SIG-M5 treated with dmso at 0.1 percent for 504 hours (cell line): ENCODE results near the gene BCAS3.

Experiments used
- DNase-seq: peaks from one replicate; lab custom pipeline; 2025; ENCODE audit not compliant: unreplicated experiment; lab: John Stamatoyannopoulos, UW

The BCAS3 gene

DNA sequence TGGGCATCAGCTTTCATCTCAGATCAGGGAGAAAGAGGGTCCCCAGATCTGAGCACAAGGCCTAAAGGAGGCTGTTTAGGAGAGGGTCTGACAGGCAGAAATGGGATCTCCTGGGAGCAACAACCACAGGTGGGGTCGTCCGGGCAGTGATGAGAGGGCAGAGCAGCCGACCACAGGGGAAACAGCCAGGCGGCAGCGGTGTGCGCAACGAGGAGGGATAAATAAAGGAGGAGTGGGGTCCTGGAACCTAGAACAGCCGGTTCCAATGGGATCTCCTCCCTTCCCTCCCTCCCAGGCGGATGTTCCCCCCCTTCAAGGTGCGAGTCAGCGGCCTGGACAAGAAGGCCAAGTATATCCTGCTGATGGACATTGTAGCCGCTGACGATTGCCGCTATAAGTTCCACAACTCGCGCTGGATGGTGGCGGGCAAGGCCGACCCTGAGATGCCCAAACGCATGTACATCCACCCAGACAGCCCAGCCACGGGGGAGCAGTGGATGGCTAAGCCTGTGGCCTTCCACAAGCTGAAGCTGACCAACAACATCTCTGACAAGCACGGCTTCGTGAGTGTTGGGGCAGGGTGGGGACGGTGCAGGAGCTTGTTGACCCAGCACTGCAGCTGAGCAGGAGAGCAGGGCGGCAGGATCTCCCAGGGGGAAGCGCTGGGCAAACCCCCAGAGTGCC, 723.9 kb downstream of the BCAS3 start:
- DNase-seq, result no peak

DNA sequence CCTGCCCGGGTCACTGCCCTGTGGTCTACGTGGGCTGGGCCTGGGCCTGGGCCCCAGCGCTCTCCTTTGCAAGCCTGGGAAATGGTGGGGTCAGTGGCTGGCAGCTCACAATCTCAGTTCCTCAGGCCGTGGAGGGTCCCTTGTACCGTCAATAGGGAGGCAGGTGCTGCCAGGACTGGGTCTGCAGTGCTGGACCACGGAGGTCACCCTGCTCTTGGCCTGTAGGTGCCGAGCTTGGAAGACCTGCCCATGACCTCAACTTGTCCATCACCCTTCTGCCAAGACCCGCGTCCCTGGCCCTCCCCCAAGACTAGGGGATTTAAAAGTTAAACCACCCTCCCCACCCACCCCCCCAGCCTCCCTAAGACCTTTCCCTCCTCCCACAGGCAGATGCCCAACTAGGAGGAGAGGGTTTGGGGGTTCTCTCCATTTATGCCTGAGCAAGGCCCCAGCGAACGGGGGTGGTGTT, 724.5 kb downstream of the BCAS3 start:
- no peak for DNase-seq

DNA sequence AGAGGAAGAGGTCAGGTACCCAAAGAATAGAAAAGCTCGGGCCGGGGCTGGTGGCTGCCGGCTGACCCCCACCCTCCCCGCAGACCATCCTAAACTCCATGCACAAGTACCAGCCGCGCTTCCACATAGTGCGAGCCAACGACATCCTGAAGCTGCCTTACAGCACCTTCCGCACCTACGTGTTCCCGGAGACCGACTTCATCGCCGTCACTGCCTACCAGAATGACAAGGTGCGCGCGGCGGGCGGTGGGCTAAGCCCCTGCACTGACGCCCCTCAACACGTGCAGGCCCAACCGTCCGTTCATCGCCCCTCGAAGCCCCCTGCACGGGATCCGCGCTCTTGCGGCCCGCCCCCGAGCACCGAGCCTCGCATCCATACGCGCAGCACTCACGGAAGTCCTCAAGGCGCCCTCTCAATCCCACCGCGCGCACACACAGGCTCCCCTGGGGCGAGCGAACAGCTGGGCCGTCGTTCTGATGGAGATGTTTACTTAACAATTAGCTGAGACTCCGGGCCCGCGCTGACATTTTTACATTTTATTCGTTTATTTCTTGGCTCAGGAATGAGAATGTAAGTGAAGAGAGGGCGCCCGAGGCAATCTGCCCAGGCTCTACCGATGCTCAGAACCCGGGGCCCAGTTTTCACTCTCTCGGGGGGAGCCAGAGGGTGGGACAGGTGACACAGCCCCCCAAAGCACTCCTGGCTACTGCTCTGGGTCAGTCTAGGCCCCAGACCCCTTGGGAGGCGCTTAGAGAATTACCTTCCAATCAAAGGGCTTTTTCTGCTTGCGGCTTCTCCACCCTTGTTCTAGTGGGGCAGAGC, 725.5 kb downstream of the BCAS3 start:
- no peak for DNase-seq

DNA sequence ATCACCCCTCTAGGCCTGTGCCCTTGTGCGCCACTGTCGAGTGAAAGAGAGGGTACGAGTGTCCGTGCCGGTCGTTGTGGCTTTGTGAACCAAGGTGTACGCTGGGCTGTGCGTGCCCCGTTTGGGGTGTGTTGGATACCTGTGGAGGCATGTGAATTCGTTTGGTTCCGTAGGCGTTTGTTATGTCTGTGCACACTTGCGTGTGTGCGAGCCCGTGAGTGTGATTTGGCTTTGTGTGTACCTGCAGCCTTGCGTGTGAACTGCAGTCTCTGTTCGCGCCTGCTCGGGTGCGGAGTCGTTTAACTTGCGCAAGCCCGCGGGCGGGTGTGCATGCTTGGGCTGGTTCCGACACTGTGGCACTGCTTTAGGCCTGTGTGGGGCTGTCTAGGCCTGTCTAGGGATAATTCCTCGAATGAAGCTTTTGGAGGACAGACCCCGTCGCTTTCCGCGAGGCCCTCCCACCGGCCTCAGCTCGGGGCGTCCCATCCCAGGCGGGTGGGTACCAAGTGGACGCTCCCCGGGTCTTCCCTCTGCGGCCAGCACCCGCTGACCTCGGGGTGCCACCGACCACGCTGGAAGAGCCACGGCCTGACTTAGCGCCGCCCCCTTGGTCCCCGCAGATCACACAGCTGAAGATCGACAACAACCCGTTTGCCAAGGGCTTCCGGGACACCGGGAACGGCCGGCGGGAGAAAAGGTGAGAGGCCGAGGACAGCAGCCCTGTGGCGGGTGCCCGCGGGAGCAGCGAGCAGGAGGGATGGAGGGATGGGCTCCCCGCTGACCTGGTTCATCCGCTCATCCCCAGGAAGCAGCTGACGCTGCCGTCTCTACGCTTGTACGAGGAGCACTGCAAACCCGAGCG, 726.4 kb downstream of the BCAS3 start:
- no peak for DNase-seq

DNA sequence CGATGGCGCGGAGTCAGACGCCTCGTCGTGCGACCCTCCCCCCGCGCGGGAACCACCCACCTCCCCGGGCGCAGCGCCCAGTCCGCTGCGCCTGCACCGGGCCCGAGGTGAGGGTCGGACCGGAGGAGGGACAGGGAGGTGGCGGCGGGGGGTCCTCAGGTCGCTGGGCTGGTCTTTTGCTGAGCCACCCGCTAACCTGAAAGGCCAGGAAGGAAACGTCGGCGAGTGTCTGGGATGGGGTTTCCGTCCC, 726.9 kb downstream of the BCAS3 start:
- no peak for DNase-seq

DNA sequence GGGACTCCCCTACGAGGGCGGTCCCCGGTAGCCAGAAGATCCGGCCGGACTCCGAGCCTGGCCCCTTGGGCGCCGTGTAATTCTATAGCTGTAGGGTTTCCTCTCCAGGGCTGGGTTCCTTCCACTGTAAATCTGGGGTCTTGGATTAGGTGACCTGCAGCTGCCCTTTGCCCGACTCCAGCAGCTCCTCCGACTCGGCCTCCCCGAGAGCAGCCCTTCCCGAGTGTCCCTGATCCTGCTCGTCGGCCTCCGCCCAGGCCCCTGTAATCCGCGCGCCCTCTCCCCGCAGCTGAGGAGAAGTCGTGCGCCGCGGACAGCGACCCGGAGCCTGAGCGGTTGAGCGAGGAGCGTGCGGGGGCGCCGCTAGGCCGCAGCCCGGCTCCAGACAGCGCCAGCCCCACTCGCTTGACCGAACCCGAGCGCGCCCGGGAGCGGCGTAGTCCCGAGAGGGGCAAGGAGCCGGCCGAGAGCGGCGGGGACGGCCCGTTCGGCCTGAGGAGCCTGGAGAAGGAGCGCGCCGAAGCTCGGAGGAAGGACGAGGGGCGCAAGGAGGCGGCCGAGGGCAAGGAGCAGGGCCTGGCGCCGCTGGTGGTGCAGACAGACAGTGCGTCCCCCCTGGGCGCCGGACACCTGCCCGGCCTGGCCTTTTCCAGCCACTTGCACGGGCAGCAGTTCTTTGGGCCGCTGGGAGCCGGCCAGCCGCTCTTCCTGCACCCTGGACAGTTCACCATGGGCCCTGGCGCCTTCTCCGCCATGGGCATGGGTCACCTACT, 727.4 kb downstream of the BCAS3 start:
- DNase-seq, result no peak

DNA sequence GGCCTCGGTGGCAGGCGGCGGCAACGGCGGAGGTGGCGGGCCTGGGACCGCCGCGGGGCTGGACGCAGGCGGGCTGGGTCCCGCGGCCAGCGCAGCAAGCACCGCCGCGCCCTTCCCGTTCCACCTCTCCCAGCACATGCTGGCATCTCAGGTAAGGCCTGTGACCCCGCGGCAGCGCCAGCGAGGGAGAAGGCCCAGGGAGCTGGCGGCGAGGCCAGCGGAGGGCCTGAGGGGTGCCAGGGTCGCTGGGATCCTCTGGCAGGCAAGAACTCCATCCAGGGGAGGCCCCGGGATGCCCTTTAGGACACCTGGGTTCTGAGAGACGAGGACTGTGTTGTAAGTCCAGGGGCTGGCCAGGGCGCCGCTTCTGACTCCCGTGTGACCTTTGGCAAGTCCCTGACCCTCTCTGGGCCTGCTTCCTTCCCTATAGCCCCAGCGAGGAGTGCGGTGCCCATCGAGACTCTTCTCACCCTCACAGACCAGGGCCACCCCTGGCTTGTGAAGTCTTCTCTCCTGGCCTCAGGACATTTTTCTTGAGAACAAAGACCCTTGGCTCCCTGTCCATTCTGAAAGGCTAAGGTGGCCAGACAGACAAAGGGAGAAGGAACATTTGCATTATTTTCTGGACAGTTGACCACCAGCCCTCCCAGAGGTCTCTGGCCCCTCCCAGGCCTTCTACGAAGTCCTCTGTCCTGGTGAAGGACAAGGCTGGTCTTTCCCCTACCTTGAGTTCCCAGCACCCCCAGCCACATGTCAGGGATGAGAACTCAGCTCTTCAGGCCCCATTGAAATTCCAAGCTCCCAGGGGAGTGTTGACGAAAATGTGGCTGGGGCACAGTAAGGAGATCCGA, 728.3 kb downstream of the BCAS3 start:
- DNase-seq, result no peak

DNA sequence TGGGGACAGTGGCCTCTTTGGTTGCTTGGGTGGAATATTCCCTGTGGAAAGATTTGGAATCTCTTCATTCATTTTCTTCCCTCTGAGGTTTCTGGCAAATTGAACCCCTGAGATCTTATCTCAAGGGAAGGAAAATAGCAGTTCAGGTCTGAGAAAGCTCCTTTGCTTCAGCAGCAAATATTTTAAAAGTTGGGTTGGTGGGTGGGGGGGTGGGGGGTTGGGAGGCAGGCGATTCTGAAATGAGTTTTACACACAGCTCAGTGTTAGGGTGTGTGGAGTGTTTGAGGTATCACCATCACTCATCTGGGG, 728.8 kb downstream of the BCAS3 start:
- no peak for DNase-seq

DNA sequence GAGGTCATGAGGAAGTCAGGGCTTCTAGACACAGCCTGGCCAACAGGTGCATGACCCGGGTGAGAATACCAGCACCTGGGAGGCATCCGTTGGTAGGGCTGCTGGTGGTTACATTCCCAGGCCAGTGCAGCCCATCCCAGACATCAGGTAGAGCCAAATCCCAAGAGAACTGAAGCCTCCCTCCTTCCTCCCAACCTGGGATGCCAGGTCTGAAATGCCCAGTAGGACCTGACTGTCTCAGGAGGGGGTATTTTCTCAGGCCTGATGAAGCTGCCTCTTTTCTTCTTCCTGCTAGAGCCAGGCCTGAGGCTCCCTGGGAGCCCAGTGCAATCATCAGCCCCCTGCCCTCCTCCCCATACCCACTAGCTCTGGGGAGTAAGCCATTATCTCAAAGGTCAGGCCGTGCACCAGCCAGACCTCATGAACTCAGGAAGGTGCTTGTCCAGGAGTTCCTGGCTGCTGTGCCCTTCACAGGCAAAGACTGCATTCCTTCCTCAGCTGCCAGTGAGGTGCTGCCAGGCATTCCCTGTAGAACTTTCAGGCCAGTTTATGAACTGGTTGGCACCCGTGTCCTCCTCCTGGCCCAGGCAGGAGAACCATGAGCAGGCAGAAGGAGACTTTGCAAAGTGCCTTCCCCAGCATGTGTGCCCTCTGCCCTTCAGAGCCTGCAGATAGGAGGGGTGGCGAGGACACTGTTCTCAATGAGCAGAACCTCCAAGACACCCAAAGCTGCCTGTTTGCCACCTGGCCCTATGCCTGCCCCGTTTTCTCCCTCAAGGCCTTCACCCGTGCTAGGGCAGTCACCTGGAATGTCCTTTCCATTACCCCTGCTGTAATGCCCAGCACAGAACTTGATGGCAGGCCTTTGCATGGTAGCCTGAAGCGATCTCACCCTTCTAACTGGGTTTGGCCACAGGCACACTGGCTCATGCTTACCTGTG, 729.6 kb downstream of the BCAS3 start:
- DNase-seq, result peak; percentile 67

DNA sequence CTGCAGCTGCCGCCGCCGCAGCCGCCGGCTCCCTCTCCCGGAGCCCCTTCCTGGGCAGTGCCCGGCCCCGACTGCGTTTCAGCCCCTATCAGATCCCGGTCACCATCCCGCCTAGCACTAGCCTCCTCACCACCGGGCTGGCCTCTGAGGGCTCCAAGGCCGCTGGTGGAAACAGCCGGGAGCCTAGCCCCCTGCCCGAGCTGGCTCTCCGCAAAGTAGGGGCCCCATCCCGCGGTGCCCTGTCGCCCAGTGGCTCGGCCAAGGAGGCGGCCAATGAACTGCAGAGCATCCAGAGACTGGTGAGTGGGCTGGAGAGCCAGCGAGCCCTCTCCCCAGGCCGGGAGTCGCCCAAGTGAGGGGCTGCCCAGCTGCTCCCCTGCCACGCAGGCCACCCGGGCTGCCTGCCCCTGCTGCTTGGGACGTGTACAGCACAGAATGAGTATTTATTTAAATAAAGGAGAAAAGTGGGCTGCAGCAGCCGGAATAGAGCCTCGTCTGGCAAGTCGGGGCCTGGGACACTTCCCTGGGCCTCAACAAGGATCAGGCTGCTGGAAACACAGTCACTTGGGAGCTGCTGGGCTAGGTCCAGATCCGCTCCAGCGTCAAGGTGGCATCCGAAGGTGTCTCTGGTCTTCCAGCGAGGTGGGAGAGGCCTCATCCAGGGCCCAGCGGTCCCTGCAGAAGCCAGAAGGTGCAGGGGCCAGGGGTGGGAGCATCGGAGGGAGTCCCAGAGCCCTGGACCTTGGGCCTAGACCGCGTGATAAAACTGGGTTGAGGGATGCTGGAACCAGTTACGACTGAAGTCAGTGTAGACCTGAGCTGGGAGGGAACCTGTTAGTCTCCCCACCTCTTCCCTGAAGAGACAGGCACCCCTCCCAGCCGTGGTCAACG, 730.7 kb downstream of the BCAS3 start:
- no peak for DNase-seq

DNA sequence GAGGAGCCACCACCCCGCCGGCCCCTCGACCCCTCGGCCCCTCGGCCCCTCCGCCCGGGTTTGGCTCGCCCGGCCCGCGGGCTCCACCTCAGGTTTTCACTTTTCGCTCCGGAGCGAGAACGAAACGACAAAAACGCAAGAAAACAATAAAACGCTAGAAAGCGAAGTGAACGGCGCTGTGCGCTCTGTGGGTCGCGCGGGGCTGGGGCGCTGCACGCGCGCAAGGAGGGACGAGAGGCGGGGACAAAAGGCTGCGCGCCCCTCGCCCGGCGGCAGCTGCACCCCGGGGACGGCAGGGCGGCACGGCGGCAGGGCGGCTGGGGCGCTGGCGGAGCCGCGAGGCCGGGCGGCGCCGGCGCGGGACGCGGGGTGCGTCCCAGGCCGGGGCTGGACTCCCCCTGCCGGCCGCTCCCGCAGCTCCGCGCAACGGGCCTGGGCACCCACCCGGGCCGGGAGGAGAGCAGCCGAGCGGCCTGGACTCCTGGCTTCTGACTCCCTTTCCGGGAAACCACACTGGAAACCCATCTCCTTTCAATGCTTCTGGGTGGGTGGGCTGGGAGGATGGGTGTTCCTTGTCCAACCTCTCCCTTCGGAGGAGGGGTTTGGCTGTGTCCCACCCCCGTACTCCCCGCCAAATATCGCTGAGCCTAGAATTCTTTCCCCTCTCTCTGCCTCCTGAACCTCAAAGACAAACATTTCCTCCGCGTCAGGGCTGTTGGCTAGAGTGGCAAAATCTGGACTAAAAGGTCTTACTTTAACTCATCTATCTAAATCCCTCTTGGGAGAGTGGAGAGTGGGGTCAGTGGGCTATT, 731.9 kb downstream of the BCAS3 start:
- DNase-seq, result peak; percentile 96

DNA sequence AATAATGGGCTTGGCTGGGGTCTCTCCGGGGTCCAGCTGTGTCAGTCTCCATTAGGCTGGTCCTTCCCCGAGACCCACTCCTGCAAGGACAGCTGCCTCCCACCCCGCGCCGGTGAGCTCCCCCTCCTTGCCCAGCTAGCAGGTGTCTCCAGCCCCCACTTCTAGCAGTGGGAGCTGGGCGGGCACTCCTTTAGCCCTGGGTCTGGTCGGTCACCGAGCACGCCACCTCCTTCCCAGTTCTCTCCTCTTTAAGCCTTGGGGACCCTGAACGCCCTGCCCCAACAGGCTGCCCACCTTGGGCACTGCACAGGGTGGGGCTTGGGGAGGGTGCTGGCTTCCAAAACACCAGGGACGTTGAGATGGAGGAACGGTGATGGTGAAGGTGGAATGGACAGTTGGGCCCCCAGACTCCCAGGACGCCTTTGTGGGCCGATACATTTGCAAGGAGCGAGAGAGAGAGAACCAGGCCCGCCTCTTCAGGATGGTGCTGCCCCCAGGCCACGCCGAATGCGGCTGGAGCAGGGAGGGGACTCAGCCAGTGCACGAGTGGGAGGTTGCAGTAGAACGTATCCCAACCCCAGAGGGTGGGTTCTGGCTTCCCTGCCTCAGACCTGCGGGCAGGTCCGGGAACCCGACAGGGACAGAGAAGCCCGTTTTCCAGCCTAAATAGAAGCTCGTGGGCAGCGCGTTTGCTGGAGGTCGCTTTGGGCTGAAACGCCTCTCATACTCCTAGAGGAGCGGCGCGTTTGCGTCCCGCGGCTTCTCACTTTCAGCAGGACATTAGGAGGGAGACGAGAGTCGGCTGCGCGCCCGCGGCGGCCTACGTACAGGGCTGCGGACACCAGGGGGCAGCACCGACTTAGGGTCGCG, 732.7 kb downstream of the BCAS3 start:
- DNase-seq, result no peak

DNA sequence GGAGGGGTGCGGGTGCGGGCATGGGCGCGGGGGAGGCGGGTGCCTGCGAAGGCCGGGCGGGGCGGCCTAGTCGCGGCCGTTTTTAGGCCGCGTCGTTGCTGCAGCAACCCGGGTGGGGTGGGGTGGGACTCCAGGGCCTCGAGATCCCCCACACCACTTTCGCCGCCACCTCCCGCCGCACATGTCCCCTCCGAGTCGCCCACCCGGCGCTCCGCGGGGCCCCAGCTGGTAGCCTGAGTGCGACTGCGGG, 733.3 kb downstream of the BCAS3 start:
- DNase-seq, result no peak

DNA sequence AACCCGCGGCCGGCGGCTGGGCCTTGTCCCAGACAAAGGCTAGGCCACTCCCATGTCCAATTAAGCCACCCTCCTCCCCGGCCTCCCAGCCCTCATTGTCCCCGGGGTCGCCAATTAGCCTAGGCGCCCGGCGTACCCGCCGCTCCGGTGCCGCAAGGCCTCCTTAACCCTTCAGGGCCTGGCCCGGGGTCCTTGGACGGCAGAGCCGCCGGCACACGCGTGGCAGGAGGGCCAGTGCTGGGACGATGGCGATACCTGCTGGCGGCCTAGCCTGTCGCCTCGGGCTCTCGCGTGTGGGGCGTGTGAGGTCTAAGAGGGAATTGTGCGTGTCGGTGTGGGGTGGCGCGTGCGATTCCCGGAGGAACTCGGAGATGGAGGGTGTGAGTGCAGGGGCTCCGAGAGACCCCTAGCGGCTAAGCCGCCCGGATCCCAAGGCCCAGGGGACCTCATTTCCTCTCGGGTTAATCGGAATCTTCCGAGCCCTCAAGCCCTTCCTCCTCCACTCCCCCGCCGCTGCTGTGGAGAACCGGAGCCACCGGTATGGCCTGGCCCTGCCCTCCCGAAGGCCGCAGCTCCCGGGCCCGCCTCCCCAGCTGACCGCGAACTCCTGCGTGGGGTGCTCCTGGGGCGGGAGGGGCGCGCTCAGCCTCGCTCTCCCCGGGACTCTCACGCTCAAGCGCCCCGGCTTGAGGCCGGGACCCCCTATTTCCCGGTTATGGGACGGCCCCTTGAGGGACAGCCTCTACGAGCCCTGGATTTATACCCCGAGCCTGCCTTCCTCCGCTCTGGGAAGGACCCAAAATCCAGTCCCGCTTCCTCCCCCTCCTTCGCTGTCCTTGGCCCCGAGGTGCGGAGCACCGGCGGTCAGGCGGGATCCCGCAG, 733.9 kb downstream of the BCAS3 start:
- peak; percentile 99 for DNase-seq

DNA sequence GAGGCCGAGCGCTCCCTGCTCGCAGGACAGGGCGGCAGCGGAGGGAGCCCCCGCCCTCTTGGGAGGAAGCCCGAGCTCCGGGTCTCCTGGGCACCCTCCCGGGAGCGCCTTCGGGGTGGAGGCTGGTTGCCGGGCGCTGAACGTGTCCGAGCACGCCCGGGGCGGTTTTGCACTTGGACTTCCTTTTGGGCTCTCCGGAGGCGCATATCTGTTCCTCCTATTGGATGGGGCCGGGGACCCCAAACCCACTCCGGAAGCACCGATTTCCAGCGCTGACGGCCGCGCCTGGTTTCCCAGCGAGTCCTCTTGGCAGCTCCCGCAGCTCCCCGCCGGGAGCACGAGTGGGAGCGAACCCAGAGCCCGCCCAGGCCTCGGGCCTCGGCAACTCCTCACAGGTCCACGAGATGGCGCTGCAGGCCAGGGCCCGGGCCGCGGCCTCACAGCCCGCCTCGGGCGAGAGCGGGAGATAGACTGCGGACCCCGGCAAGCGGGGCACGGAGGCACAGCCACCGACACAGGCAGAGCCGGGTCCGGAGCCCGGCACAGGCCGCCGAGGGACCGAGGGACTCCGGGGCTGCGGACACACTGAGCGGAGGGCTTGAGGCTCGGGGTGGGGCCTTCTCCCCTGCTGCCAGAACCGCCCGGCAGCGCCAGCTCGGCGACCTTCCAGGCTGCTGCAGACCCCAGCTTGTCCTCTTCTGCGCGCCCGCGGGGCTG, 734.6 kb downstream of the BCAS3 start:
- peak; percentile 100 for DNase-seq
